Activated CD4-positive, alpha-beta T cell treated with anti-CD3 and anti-CD28 coated beads, Interleukin-2, amount 50 U/mL, for 4 hours (primary cell): ENCODE results near the gene RABEP2.
"Not testable (repeated sequence)": the region's sequence is repeated elsewhere in the genome, so short reads cannot be mapped to it uniquely, and the experiment has no call there.

Experiments used
- DNase-seq, 2 experiments: peaks; one replicate each; pipeline ENCODE4 v3.0.0-alpha.2; 2020

The RABEP2 gene

DNA sequence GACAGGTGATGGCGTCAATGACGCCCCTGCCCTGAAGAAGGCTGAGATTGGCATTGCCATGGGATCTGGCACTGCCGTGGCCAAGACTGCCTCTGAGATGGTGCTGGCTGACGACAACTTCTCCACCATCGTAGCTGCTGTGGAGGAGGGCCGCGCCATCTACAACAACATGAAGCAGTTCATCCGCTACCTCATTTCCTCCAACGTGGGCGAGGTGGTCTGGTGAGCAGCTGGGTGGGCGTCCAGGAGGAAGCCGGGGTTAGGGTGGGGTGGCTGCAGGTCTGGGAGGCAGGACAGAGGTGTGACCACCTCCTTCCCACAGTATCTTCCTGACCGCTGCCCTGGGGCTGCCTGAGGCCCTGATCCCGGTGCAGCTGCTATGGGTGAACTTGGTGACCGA lies 23.2 kb downstream of the RABEP2 start:
- no peak for DNase-seq

DNA sequence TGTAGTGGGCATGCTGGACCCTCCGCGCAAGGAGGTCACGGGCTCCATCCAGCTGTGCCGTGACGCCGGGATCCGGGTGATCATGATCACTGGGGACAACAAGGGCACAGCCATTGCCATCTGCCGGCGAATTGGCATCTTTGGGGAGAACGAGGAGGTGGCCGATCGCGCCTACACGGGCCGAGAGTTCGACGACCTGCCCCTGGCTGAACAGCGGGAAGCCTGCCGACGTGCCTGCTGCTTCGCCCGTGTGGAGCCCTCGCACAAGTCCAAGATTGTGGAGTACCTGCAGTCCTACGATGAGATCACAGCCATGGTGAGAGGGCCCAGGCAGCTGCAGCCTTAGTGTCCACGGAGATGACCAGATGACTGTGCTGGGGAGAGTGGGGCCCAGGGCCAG lies 24.4 kb downstream of the RABEP2 start:
- DNase-seq: no peak

- no peak for DNase-seq
Measured at GRCh38 chr16:28899882-28900590, 25.0 kb downstream of the RABEP2 start.

GRCh38 chr16:28898942-28899341 lies 26.1 kb downstream of the RABEP2 start:
- DNase-seq: no peak

DNA sequence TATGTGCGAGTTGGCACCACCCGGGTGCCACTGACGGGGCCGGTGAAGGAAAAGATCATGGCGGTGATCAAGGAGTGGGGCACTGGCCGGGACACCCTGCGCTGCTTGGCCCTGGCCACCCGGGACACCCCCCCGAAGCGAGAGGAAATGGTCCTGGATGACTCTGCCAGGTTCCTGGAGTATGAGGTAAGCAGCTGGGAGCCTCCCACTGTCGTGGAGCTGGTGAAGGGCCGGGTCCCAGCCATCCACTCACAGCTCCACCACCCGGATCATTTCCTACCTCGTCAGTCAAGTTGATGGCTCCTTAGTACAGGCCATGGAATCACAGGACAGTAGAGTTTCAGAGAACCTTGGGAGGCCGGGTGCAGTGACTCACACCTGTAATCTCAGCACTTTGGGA lies 26.8 kb downstream of the RABEP2 start:
- no peak for DNase-seq

DNA sequence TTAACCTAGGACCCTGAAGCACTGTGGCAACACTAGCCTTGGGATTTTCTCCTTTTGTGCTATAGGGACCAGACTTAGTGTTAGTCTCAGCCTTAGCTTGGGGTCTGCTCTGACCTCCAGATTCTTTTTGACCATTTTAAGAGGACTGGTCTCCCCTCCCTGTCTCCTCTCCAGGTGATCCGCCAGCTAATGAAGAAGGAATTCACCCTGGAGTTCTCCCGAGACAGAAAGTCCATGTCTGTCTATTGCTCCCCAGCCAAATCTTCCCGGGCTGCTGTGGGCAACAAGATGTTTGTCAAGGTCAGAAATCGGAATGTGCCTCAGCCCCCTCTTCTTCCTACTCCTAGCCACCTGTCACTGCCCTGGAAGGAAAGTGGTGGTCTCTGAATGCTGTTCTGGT lies 27.2 kb downstream of the RABEP2 start:
- DNase-seq: no peak

DNA sequence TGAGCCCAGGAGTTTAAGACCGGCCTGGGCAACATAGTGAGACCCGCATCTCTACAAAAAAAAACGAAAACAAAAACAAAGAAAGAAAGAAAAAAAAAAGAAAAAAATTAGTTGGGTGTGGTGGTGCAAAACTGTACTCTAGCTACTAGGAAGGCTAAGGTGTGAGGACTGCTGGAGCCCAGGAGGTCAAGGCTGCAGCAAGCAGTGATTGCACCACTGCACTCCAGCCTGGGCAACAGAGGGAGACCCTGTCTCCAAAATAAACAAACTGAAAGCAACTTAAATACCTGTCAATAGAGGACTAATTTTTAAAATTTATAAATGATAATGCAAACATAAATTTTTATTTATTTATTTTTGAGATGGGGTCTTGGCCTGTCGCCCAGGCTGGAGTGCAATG lies 29.4 kb downstream of the RABEP2 start:
- no peak for DNase-seq

DNA sequence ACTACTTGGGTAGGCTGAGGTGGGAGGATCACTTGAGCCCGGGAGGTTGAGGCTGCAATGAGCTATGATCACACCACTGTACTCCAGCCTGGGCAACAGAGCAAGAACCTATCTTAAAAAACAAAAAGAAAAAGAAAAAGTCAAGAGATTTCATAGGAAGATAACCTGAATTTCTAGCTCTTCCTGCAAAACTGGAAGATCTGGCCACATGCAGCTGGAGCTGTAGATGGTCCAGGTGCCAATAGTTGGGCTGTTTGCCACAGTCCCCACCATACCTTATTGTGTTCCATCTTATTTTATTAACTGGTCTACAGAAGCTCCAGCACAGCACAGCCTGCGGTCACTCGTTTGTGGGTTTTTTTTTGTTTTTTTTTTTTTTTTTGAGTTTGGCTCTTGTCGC lies 31.7 kb downstream of the RABEP2 start:
- DNase-seq: no peak

DNA sequence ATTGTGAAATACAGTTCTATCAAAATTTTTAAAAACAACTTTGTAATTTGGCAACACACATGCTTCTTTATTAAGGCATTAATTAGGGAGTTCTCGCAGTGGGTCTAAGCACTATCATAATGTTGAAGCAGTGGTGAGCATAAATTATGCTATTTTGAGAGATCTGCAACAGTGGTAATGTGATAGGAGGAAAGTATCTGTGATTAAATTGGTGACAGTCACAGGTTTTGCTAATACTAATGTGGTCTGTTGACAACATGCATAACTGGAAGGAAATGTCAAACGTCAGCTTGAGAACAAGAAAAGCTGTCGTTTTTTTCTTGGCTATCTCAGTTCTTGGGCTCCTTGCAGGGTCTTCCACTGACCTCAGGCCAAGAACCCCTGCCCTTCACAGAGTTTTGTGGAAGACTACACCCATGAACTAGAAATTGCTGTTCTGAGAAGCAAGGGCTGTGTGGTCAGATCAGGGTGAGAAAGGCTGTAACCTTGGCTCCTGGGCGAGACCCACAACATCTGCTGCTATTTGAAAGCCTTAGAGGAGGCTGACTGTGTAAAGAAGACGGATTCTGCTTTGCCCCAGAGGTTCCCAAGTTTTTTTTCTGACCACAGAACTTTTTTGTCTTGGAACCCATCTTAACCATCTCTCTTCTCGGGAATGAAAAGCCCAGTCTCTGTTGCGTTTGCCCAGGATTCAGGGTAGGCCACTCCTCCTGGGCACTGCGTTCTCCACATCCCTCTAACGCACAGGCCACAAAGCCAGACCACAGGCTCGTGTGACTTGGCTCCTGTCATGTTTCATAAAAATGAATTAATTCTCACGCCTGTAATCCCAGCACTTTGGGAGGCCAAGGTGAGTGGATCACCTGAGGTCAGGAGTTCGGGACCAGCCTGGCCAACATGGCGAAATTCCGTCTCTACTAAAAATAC lies 32.8 kb downstream of the RABEP2 start:
- no peak for DNase-seq

DNA sequence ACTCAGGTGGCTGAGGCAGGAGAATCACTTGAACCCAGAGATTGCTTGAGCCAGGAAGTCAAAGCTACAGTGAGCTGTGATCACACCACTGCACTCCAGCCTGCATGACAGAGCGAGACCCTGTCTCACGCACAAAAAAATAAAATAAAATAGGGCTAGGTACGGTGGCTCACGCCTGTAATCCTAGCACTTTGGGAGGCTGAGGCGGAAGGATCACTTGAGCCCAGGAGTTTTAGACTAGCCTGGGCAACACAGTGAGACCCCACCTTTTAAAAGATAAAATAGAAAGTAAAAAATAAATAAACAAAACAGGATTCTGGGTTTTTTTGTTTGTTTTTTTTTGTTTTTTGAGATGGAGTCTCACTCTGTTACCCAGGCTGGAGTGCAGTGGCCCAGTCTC lies 34.7 kb downstream of the RABEP2 start:
- not testable (repeated sequence) for DNase-seq

DNA sequence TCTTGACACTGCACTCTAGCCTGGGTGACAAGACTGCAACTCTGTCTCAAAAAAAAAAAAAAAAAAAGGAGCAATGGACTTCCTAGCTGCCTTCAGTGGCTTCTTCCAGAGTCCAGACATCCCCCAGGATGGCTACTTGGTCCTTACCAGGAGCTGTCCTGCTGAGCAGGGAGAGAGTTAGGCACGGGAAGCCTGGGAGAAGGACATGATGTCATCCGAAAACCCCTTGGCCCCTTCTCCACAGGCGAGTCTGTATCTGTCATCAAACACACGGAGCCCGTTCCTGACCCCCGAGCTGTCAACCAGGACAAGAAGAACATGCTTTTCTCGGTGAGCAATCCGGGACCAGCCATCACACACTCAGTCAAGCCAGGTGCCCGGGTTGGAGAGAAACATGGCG lies 38.1 kb downstream of the RABEP2 start:
- DNase-seq: no peak

DNA sequence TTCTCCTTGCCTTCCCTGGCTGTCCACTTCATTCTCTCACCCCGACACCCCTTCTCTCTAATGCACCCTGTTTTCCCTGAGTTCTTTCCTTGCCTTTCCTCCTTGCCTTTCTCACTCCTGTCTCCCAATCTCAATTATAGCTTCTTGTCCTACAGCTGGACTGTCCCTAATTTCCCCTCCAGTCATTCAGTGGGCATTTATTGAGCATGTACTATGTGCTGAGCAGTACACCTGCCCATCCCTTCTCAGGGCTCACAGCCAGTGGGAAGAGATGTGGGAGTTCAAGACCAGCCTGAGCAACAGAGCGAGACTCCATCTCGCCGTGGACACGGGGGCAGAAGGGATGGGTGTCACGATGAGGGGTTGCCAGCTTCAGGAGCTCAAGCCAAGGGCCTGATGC lies 41.0 kb downstream of the RABEP2 start:
- no peak for DNase-seq

DNA sequence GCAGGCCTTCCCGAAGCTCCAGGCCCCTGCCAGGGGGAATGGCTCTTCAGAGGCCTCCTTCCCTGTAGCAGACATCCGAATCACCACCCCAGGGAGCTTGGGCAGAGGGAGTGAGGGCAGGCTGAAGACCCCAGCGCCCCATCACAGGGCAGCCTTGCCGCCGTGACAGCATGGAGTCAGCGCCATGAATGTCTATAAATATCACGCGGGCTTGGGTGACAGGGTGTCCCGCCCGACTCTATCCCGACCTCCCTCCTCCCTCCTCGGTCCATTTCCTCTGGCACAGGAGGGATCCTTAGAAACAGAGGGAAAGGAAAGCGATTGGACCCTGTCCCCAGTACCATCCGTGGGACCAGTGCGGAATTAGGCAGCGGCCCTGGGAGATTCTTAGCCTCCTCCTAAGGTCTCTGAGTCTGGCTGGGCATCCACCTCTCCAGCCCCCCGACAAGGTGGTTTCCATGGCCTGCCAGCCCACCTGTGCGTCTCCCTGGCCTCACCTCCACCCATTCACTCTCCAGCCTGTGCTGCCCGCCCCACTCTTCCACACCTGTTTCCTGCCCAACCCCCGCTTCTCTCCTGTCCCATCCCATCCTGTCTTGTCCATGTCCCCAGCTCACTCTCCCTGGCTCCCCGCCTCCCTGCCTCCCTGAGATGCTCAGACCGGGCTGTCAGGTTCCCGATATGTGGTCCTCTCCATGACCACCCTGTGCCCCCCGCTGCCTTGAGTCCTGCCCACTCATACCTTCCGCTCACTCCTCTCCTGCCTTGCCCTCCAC lies 41.6 kb downstream of the RABEP2 start:
- no peak for DNase-seq

DNA sequence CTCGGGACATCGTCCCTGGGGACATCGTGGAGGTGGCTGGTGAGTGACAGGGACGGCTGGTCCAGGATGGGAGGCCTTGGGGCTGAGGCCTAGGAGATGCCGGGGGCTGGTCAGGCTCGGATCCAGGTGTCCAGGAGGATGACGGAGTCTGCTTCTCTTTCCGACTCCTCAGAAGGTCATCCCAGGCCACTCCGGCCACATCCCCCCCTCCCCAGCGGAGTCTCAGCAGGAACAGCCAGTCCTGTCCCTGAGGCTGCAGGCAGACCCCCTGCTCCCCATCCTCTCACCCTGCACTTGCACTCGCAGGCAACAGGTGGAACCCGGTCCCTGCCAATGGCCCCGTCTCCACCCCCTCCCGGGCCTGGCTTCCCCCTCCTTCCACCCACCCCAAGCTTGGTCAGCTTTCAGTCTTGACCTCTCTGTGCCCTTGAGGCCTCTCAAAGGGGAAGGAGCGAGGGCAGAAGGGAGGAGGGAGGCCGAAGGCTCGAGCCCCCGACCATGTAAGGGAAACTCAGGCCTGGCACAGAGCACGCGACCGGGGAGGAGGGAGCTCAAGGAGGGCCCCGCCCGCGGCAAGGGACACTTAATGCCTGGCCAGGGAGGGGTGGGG lies 42.4 kb downstream of the RABEP2 start:
- no peak for DNase-seq

DNA sequence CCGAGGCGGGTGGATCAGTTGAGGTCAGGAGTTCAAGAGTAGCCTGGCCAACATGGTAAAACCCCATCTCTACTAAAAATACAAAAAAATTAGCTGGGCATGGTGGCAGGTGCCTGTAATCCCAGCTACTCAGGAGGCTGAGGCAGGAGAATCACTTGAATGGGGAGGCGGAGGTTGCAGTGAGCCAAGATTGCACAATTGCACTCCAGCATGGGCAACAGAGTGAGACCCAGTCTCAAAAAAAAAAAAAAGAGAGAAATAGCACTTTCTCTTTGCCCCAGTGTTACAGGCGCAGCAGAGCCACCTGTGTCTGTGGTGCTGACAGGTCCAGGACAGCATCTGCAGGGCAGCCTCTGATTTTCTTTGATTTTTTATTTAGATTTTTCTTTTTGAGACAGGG lies 43.5 kb downstream of the RABEP2 start:
- not testable (repeated sequence) for DNase-seq

DNA sequence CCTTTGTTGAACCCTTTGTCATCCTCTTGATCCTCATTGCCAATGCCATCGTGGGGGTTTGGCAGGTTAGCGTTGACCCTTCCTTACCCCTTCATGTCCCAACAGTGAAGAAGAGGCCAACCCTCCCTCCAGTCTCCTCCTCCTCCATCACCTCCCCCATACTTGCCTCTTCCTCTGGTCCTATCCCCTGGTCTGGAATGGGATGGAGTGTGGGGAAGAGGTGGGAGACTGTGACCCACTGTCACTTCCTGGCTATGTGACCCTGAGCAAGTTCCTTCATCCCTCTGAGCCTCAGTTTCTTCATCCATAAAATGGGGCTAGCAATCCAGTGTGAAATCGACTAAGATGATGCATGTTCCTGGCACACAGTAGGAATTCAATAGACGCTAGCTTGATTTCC lies 44.1 kb downstream of the RABEP2 start:
- DNase-seq: no peak

- no peak for DNase-seq
Measured at GRCh38 chr16:28880589-28880915, 44.5 kb downstream of the RABEP2 start.

GRCh38 chr16:28879841-28880588 lies 45.0 kb downstream of the RABEP2 start:
- peak; percentile 87 to 89 for DNase-seq

- DNase-seq: no peak
Measured at GRCh38 chr16:28879261-28879840, 45.7 kb downstream of the RABEP2 start.

GRCh38 chr16:28878083-28878926 lies 46.7 kb downstream of the RABEP2 start, which contains the start of gene ATP2A1:
TSS of gene ATP2A1 (plus strand) at chr16:28878488. CDS start at chr16:28878672, 184 bp downstream.
- no peak for DNase-seq

DNA sequence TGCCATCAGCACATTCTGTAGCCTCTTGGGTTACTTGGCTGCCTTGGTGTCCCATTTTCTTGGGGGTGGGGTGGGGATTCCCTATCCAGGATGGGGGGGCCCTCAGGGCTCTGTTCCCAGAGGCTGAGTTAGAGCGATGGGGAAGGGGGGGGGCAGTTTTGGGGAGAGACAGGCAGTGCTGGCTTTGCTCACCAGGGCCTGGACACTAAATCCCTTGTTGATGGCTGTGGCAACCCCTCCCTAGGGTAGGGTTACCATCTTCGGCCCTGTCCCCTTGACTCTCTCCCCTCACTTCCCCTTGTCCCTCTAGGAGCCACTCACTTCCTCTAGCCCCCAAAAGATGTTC lies 47.4 kb downstream of the RABEP2 start:
- no peak for DNase-seq
